H1 (cell line): ENCODE measurements around the gene AGAP3.

Experiments
- CBX5 ChIP-seq: fragments of 300-800, 300-1000 bp; sonication (generic); IDR thresholded peaks from 2 replicates; pipeline ENCODE4 v1.7.1; 2016; ENCODE audit warnings: antibody characterized with exemption, low read length, low read depth
- EZH2 ChIP-seq: fragments of 200-600 bp; sonication (generic); IDR thresholded peaks from 2 replicates; pipeline ENCODE4 v1.7.1; 2012; ENCODE audit warnings: low read depth, mild to moderate bottlenecking, moderate library complexity, low read length, inconsistent platforms; ENCODE audit not compliant: severe bottlenecking
- FOSL1 ChIP-seq: IDR thresholded peaks from 2 replicates; pipeline ENCODE4 v1.6.1; 2011; ENCODE audit warnings: mild to moderate bottlenecking, low read depth, low read length, moderate library complexity; ENCODE audit not compliant: insufficient read depth
- PHF8 ChIP-seq: fragments of 200-600 bp; sonication (generic); conservative IDR thresholded peaks from 2 replicates; pipeline ENCODE4 v1.7.1; 2012; ENCODE audit warnings: low read depth, mild to moderate bottlenecking, inconsistent platforms, low read length, moderate library complexity
- POLR2A ChIP-seq, 2 experiments: IDR thresholded peaks; 1 replicate in 1 of 2; 2 replicates in 1 of 2; pipeline ENCODE4 v1.6.1; 2011; ENCODE audit warnings: low read depth in 2 of 2, low read length in 2 of 2, mild to moderate bottlenecking in 2 of 2; ENCODE audit errors: control extremely low read depth in 1 of 2
- RXRA ChIP-seq: IDR thresholded peaks from 2 replicates; pipeline ENCODE4 v1.6.1; 2011; ENCODE audit warnings: low read depth, mild to moderate bottlenecking, low read length, moderate library complexity; ENCODE audit not compliant: insufficient read depth
- YY1 ChIP-seq: IDR thresholded peaks from 2 replicates; pipeline ENCODE4 v1.6.1; 2011; ENCODE audit warnings: low read depth, mild to moderate bottlenecking, low read length
- TF ChIP-seq, protein P1 (sequence below): IDR thresholded peaks from 2 replicates; pipeline ENCODE4 v1.6.1; 2011; ENCODE audit warnings: low read depth, mild to moderate bottlenecking, low read length; ENCODE audit not compliant: insufficient read depth
- TF ChIP-seq, protein P2 (sequence below), 3 experiments: IDR thresholded peaks; 1 replicate in 2 of 3; 2 replicates in 1 of 3; pipeline versions ENCODE4 v1.5.1 to v1.6.1; 2011; ENCODE audit warnings: low read length in 3 of 3, mild to moderate bottlenecking in 3 of 3, inconsistent platforms in 2 of 3, low read depth in 1 of 3, moderate library complexity in 1 of 3; ENCODE audit not compliant: insufficient read depth in 1 of 3; ENCODE audit errors: control extremely low read depth in 1 of 3
- TF ChIP-seq, protein P3 (sequence below): IDR thresholded peaks from 2 replicates; pipeline ENCODE4 v1.6.1; 2012; ENCODE audit warnings: low read length, inconsistent platforms
- TF ChIP-seq, protein P4 (sequence below): IDR thresholded peaks from 2 replicates; pipeline ENCODE4 v1.6.1; 2012; ENCODE audit warnings: inconsistent platforms
- TF ChIP-seq, protein P5 (sequence below): IDR thresholded peaks from 2 replicates; pipeline ENCODE4 v1.6.1; 2011; ENCODE audit warnings: low read length, improper control_type of control experiment

DNA sequence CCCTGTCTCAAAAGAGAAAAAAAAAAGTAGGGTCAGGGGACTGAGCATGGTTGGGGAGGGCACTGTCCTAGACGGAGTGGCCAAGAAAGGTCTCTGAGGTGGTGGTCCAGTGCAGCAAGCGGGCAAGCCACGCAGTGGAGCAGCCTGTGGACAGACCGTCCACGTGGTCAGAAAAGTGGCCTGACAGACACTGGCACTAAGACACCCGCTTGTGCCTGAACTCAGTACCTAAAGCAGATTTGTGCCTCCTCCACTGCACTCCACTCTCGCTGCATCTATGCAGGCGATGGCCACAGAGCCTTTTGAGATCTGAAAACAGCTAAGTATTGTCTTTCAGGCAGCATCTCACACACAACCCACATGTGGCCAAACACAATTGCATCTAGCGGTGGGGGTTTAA is 92.0 kb downstream of the AGAP3 start:
- TF ChIP-seq POLR2A (IDR thresholded peaks at IDR 0.05; ENCODE audit: control extremely low read depth in 1 of 2, low read depth in 2 of 2, low read length in 2 of 2): no peak
- TF ChIP-seq, protein P1, sequence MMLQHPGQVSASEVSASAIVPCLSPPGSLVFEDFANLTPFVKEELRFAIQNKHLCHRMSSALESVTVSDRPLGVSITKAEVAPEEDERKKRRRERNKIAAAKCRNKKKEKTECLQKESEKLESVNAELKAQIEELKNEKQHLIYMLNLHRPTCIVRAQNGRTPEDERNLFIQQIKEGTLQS: no peak
- no peak for TF ChIP-seq YY1
- TF ChIP-seq, protein P2, sequence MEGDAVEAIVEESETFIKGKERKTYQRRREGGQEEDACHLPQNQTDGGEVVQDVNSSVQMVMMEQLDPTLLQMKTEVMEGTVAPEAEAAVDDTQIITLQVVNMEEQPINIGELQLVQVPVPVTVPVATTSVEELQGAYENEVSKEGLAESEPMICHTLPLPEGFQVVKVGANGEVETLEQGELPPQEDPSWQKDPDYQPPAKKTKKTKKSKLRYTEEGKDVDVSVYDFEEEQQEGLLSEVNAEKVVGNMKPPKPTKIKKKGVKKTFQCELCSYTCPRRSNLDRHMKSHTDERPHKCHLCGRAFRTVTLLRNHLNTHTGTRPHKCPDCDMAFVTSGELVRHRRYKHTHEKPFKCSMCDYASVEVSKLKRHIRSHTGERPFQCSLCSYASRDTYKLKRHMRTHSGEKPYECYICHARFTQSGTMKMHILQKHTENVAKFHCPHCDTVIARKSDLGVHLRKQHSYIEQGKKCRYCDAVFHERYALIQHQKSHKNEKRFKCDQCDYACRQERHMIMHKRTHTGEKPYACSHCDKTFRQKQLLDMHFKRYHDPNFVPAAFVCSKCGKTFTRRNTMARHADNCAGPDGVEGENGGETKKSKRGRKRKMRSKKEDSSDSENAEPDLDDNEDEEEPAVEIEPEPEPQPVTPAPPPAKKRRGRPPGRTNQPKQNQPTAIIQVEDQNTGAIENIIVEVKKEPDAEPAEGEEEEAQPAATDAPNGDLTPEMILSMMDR (IDR thresholded peaks at IDR 0.05; ENCODE audit: control extremely low read depth in 1 of 3, insufficient read depth in 1 of 3, low read depth in 1 of 3, low read length in 3 of 3): no peak
- TF ChIP-seq, protein P3, sequence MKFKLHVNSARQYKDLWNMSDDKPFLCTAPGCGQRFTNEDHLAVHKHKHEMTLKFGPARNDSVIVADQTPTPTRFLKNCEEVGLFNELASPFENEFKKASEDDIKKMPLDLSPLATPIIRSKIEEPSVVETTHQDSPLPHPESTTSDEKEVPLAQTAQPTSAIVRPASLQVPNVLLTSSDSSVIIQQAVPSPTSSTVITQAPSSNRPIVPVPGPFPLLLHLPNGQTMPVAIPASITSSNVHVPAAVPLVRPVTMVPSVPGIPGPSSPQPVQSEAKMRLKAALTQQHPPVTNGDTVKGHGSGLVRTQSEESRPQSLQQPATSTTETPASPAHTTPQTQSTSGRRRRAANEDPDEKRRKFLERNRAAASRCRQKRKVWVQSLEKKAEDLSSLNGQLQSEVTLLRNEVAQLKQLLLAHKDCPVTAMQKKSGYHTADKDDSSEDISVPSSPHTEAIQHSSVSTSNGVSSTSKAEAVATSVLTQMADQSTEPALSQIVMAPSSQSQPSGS: no peak
- TF ChIP-seq EZH2: no peak
- TF ChIP-seq FOSL1: no peak
- TF ChIP-seq, protein P4, sequence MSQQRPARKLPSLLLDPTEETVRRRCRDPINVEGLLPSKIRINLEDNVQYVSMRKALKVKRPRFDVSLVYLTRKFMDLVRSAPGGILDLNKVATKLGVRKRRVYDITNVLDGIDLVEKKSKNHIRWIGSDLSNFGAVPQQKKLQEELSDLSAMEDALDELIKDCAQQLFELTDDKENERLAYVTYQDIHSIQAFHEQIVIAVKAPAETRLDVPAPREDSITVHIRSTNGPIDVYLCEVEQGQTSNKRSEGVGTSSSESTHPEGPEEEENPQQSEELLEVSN: no peak
- TF ChIP-seq RXRA: no peak
- no peak for TF ChIP-seq CBX5
- no peak for TF ChIP-seq PHF8
- TF ChIP-seq, protein P5, sequence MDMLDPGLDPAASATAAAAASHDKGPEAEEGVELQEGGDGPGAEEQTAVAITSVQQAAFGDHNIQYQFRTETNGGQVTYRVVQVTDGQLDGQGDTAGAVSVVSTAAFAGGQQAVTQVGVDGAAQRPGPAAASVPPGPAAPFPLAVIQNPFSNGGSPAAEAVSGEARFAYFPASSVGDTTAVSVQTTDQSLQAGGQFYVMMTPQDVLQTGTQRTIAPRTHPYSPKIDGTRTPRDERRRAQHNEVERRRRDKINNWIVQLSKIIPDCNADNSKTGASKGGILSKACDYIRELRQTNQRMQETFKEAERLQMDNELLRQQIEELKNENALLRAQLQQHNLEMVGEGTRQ: no peak
